H9 (cell line): Measurements from ENCODE around the gene CTNNA3. TPM values are rescaled to one million over a fixed set of nuclear protein-coding genes. Genes with fewer than 3 reads are reported as not detected.

Source experiments
- DNase-seq: peaks from one replicate; pipeline ENCODE4 v3.0.0-alpha.2; 2017
- H2AFZ ChIP-seq: one replicate; pipeline ENCODE4 v1.6.1; 2013; ENCODE audit warnings: mild to moderate bottlenecking, low read length, control low read depth, moderate library complexity
- H2AK5ac ChIP-seq: 2 replicates; pipeline ENCODE4 v1.6.1; 2013; ENCODE audit warnings: low read length, control low read depth, mixed read lengths; ENCODE audit not compliant: insufficient read length
- H2BK120ac ChIP-seq: one replicate; pipeline ENCODE4 v1.6.1; 2013; ENCODE audit warnings: low read depth, mild to moderate bottlenecking, low read length, control low read depth, inconsistent platforms; ENCODE audit not compliant: poor library complexity, severe bottlenecking
- H2BK12ac ChIP-seq: 2 replicates; pipeline ENCODE4 v1.6.1; 2013; ENCODE audit warnings: low read length, control low read depth, mixed read lengths, low read depth; ENCODE audit not compliant: insufficient read length
- H2BK15ac ChIP-seq: 2 replicates; pipeline ENCODE4 v1.6.1; 2013; ENCODE audit warnings: low read depth, low read length, control low read depth
- H2BK20ac ChIP-seq: one replicate; pipeline ENCODE4 v1.6.1; 2013; ENCODE audit warnings: low read depth, mild to moderate bottlenecking, low read length, control low read depth, inconsistent platforms; ENCODE audit not compliant: poor library complexity, severe bottlenecking
- H2BK5ac ChIP-seq: 2 replicates; pipeline ENCODE4 v1.6.1; 2013; ENCODE audit warnings: low read length, control low read depth, mixed read lengths; ENCODE audit not compliant: insufficient read length
- H3K14ac ChIP-seq: 2 replicates; pipeline ENCODE4 v1.6.1; 2013; ENCODE audit warnings: low read length, control low read depth; ENCODE audit not compliant: insufficient read depth
- H3K18ac ChIP-seq: 2 replicates; pipeline ENCODE4 v1.6.1; 2013; ENCODE audit warnings: low read depth, mild to moderate bottlenecking, mixed read lengths, low read length, control low read depth; ENCODE audit not compliant: insufficient read length
- H3K23ac ChIP-seq: 2 replicates; pipeline ENCODE4 v1.6.1; 2013; ENCODE audit warnings: low read length, control low read depth, mixed read lengths, low read depth; ENCODE audit not compliant: insufficient read length
- H3K23me2 ChIP-seq: 2 replicates; pipeline ENCODE4 v1.6.1; 2013; ENCODE audit warnings: low read depth, mild to moderate bottlenecking, mixed read lengths, low read length, control low read depth; ENCODE audit not compliant: insufficient read length, poor library complexity, severe bottlenecking
- H3K27ac ChIP-seq: 2 replicates; pipeline ENCODE4 v1.5.1; 2013; ENCODE audit warnings: low read length, control low read depth, mixed read lengths, low read depth; ENCODE audit not compliant: insufficient read length
- H3K27me3 ChIP-seq: 2 replicates; pipeline ENCODE4 v1.6.1; 2013; ENCODE audit warnings: low read length, control low read depth, inconsistent platforms; ENCODE audit not compliant: insufficient read depth
- H3K4ac ChIP-seq: 2 replicates; pipeline ENCODE4 v1.6.1; 2013; ENCODE audit warnings: low read depth, mild to moderate bottlenecking, control low read depth, inconsistent platforms, low read length, moderate library complexity
- H3K4me1 ChIP-seq: 2 replicates; pipeline ENCODE4 v1.6.1; 2013; ENCODE audit warnings: low read length, control low read depth, inconsistent platforms; ENCODE audit not compliant: insufficient read depth
- H3K4me2 ChIP-seq: 2 replicates; pipeline ENCODE4 v1.6.1; 2013; ENCODE audit warnings: low read length, control low read depth, mixed read lengths; ENCODE audit not compliant: insufficient read length, insufficient read depth
- H3K56ac ChIP-seq: 2 replicates; pipeline ENCODE4 v1.6.1; 2013; ENCODE audit warnings: low read depth, mild to moderate bottlenecking, mixed read lengths, low read length, control low read depth; ENCODE audit not compliant: insufficient read length
- H3K79me1 ChIP-seq: 2 replicates; pipeline ENCODE4 v1.6.1; 2013; ENCODE audit warnings: low read depth, mild to moderate bottlenecking, moderate library complexity, low read length, control low read depth, inconsistent platforms; ENCODE audit not compliant: insufficient read depth, poor library complexity, severe bottlenecking
- H3K79me2 ChIP-seq: 2 replicates; pipeline ENCODE4 v1.6.1; 2013; ENCODE audit warnings: low read length, control low read depth, inconsistent platforms; ENCODE audit not compliant: insufficient read depth
- H3K9ac ChIP-seq: 2 replicates; pipeline ENCODE4 v1.6.1; 2013; ENCODE audit warnings: low read length, control low read depth, mixed read lengths; ENCODE audit not compliant: insufficient read length; ENCODE audit errors: extremely low read depth
- H3K9me3 ChIP-seq: one replicate; pipeline ENCODE4 v1.6.1; 2013; ENCODE audit warnings: low read depth, low read length, inconsistent platforms; ENCODE audit not compliant: control insufficient read depth
- H3T11ph ChIP-seq: one replicate; pipeline ENCODE4 v1.6.1; 2013; ENCODE audit warnings: mild to moderate bottlenecking, low read length, control low read depth, inconsistent platforms
- H4K20me1 ChIP-seq: one replicate; pipeline ENCODE4 v1.6.1; 2013; ENCODE audit not compliant: control insufficient read depth, insufficient read length, insufficient read depth
- H4K5ac ChIP-seq: 2 replicates; pipeline ENCODE4 v1.6.1; 2013; ENCODE audit warnings: low read depth, mild to moderate bottlenecking, mixed read lengths, low read length, control low read depth; ENCODE audit not compliant: insufficient read length
- H4K8ac ChIP-seq: replicated peaks from 2 replicates; pipeline ENCODE4 v1.6.1; 2013; ENCODE audit warnings: low read length, control low read depth, mixed read lengths, low read depth; ENCODE audit not compliant: insufficient read length
- H4K91ac ChIP-seq: 2 replicates; pipeline ENCODE4 v1.6.1; 2013; ENCODE audit warnings: low read depth, mild to moderate bottlenecking, moderate library complexity, mixed read lengths, low read length, control low read depth; ENCODE audit not compliant: insufficient read length
- H3K27ac Mint-ChIP-seq, 3 experiments: 2 replicates in 2 of 3; 3 replicates in 1 of 3; pipeline ENCODE4 v1.8.0; 2020 to 2021; ENCODE audit warnings: mixed read lengths in 3 of 3, mild to moderate bottlenecking in 1 of 3, moderate library complexity in 1 of 3
- H3K27me3 Mint-ChIP-seq: 2 replicates; pipeline ENCODE4 v1.8.0; 2021; ENCODE audit warnings: low read depth, mild to moderate bottlenecking, moderate library complexity, mixed read lengths
- H3K36me3 Mint-ChIP-seq, 3 experiments: 2 replicates in 2 of 3; 3 replicates in 1 of 3; pipeline ENCODE4 v1.8.0; 2020 to 2021; ENCODE audit warnings: low read depth in 3 of 3, mixed read lengths in 3 of 3; ENCODE audit not compliant: insufficient read depth in 1 of 3
- H3K4me1 Mint-ChIP-seq, 2 experiments: 2 replicates each; pipeline ENCODE4 v1.8.0; 2020; ENCODE audit warnings: mixed read lengths in 2 of 2
- H3K4me3 Mint-ChIP-seq, 2 experiments: 2 replicates in 1 of 2; 3 replicates in 1 of 2; pipeline ENCODE4 v1.8.0; 2020 to 2021; ENCODE audit warnings: mild to moderate bottlenecking in 2 of 2, mixed read lengths in 2 of 2, moderate library complexity in 1 of 2
- H3K9me3 Mint-ChIP-seq, 2 experiments: 2 replicates in 1 of 2; 3 replicates in 1 of 2; pipeline ENCODE4 v1.8.0; 2020; ENCODE audit warnings: mild to moderate bottlenecking in 2 of 2, mixed read lengths in 2 of 2, moderate library complexity in 1 of 2
- WGBS: extraction: QIAGEN DNeasy Blood & Tissue Kit; methylation state at CpG from one replicate; pipeline ENCODE4 v1.1.7; 2013; ENCODE audit warnings: missing lambda C conversion rate, low lambda C conversion rate, mixed read lengths; ENCODE audit not compliant: insufficient read length; ENCODE audit errors: extremely low coverage; 5-methylcytosine and 5-hydroxymethylcytosine counted together
- total RNA-seq: library from RNA; stranded (reverse); gene quantifications from 2 replicates; pipeline ENCODE4 v1.2.1, GENCODE V29; 2021
- TF ChIP-seq, protein P1 (sequence below): fragments of 200-600 bp; sonication (generic); conservative IDR thresholded peaks from 3 replicates; pipeline ENCODE4 v1.8.0; 2021; ENCODE audit warnings: antibody characterized with exemption, mild to moderate bottlenecking

Gene CTNNA3
- total RNA-seq, 1 experiment from 2014 or later = 3.3 TPM

DNA sequence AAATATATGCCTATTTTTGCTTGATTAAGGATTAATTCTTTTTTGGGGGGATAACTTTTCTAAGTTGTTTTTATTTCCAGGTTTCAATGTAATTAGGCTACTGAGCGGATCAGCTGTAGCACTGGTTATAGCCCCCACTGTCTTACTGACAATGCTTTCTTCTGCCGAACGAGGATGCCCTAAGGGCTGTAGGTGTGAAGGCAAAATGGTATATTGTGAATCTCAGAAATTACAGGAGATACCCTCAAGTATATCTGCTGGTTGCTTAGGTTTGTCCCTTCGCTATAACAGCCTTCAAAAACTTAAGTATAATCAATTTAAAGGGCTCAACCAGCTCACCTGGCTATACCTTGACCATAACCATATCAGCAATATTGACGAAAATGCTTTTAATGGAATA lies 769.2 kb downstream of the CTNNA3 start:
- Histone ChIP-seq H3T11ph (no peak overlapping the region), H3K27me3 (peaks cover 2% of the 10 kb centered on the region; the same call in 1 of the 2 replicates), H2BK12ac (no peak overlapping the region), H4K91ac (no peak overlapping the region), H4K20me1 (no peaks in the 10 kb centered on the region), H4K5ac (no peak overlapping the region), H2BK120ac (no peak overlapping the region), H3K9me3 (no peaks in the 10 kb centered on the region), H3K4ac (no peak overlapping the region), H3K14ac (no peak overlapping the region), H3K9ac (no peak overlapping the region), H3K4me1 (peaks cover 13% of the 10 kb centered on the region), H2AFZ (no peak overlapping the region), H3K79me1 (no peaks in the 10 kb centered on the region), H3K23ac (no peak overlapping the region), H3K56ac (no peak overlapping the region), H3K23me2 (peaks cover 10% of the 10 kb centered on the region), H2BK15ac (no peak overlapping the region), H2BK5ac (no peak overlapping the region), H2BK20ac (no peak overlapping the region), H3K4me2 (peak overlapping the region; percentile 90), H2AK5ac (no peak overlapping the region), H3K79me2 (no peaks in the 10 kb centered on the region), H3K18ac (no peak overlapping the region), H4K8ac (no peak overlapping the region), H3K27ac (no peak overlapping the region)
- Mint-ChIP-seq H3K36me3 (no peaks in the 10 kb centered on the region), H3K9me3 (no peaks in the 10 kb centered on the region), H3K27ac (no peak overlapping the region), H3K27me3 (peaks cover 35% of the 10 kb centered on the region), H3K4me1 (peaks cover 53 to 62% of the 10 kb centered on the region in 2 experiments), H3K4me3 (0 out of 5 replicates have a peak overlapping the region, but pooled peaks of 1 of the 2 experiments have one; percentile 23)
- WGBS = no CpG with 5 or more reads among the region's 5 CpGs
- TF ChIP-seq, protein P1, sequence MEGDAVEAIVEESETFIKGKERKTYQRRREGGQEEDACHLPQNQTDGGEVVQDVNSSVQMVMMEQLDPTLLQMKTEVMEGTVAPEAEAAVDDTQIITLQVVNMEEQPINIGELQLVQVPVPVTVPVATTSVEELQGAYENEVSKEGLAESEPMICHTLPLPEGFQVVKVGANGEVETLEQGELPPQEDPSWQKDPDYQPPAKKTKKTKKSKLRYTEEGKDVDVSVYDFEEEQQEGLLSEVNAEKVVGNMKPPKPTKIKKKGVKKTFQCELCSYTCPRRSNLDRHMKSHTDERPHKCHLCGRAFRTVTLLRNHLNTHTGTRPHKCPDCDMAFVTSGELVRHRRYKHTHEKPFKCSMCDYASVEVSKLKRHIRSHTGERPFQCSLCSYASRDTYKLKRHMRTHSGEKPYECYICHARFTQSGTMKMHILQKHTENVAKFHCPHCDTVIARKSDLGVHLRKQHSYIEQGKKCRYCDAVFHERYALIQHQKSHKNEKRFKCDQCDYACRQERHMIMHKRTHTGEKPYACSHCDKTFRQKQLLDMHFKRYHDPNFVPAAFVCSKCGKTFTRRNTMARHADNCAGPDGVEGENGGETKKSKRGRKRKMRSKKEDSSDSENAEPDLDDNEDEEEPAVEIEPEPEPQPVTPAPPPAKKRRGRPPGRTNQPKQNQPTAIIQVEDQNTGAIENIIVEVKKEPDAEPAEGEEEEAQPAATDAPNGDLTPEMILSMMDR = no peak
- no peak for DNase-seq
